Measurements from ENCODE around the gene SELPLG.

- no peak for TF ChIP-seq EZH2 (IDR thresholded peaks at IDR 0.05)
- TF ChIP-seq POLR2AphosphoS5 (IDR thresholded peaks at IDR 0.05; ENCODE audit: borderline replicate concordance, low read depth, low read length): no peak
- no peak for TF ChIP-seq FOXP2 (optimal IDR thresholded peaks at IDR 0.05; ENCODE audit: control extremely low read depth, extremely low read length, insufficient read depth)
Observed at GRCh38 chr12:108629151-108629550, 4.5 kb downstream of the SELPLG start.

Measured in SK-N-MC (cell line).